Kasumi-1 (cell line): ENCODE results near the gene TF.

Source experiments
- DNase-seq, 2 experiments: peaks; one replicate each; lab custom pipeline; 2025; lab: John Stamatoyannopoulos, UW

TF gene

DNA sequence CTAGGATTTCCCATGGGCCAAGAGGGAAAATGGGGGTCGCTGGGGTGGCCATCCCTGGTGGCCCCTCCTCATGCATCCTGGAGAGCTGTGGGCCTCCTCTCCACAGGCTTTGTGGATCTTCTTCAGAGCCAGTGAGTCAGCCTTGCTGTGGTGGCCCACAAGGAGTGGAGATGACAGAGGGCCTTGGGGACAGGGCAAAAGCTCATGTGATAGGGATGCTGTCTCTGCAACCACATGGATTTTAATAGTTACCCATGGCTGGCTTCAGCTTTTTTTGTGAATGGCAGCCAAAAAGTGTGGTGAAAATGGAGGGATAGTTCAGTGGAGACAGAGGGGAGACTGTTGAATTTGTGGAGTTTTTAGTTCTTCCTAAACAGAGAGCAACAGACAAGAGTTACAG lies 1.2 kb downstream of the TF start:
- DNase-seq: no peak

DNA sequence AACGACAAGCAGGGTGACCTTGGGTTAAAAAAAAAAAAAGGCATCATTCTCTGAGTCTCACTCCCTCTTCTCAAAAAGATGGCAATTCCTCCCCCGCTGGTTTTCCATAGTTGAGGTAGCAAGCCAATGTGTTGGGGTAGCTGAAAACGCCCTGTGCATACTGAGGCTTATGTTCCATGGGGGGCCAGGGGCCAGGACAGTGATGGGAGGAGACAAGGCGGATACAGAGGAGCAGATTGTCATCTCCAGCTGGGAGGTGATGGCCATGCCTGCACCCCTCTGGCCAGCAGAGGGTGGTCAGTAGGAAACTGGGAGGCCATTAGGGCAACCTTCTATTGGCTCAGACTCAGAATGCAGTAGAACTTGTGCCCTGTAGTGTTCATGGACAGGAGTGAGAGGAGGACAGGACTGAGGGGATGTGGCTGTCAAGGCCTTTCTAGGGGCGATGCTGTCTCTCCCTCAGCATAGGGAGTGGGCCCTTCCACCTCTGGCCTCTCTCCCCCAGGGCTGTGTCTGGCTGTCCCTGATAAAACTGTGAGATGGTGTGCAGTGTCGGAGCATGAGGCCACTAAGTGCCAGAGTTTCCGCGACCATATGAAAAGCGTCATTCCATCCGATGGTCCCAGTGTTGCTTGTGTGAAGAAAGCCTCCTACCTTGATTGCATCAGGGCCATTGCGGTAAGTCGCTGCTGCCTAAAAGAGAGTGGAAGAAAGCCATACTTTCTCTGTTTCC lies 1.9 kb downstream of the TF start:
- no peak for DNase-seq

DNA sequence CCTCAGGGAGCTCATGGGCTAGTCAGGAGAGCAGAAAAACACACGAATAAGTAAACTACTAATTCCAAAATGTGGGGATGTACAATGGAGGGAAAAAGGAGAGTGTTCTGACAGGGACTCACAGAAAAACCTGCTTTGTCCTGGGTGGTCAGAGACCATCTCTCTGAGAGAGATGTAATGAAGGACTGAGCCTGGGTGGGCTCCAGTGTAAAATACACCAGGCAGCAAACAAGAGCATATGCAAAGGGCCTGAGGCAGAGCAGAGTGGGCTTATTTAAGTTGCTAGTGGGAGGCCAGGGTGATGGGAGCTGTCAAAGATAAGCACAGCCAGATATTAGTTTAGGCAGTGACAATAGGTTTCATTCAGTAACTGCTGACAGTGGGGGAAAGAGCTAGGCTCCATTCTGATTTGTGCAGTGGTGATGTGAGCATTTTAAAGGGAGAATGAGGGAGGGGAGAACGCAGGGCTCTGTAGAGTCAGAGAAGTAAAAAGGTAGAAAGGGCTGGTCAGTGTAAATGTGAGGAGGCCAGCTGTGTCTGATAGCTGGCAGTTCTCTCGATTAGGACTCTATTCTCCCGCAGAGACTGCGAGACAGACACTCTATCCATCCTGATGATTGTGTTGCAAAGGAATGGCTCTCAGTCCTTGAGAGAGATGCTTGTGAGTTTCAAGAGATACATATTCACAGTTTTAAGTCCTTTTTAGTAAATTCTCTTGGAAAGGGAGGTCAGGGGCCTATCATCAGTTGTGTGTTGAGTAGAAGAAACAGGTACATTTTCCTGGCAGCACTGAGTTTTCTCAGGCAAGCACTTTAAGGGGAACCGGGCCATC lies 3.5 kb downstream of the TF start:
- DNase-seq: no peak

DNA sequence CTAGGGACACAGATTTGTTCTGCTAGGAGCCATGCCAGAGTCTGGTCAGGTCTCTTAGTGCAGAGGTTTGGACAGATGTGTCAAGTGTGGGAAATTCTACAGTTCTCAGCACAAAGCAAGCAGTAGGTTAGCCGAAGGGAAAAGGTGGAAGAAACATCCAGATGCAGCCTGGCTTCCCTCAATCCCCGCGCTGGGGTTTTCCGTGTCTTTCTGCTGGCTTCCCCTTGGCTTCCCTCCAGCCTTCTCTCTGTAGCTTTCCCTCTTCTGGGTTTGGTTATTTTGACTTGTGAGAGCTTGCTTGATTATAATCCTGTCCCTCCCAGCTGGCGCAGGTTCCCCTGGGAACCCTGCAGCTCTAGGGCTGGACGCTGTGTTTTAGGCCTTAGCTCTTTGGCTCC lies 4.1 kb downstream of the TF start:
- no peak for DNase-seq

DNA sequence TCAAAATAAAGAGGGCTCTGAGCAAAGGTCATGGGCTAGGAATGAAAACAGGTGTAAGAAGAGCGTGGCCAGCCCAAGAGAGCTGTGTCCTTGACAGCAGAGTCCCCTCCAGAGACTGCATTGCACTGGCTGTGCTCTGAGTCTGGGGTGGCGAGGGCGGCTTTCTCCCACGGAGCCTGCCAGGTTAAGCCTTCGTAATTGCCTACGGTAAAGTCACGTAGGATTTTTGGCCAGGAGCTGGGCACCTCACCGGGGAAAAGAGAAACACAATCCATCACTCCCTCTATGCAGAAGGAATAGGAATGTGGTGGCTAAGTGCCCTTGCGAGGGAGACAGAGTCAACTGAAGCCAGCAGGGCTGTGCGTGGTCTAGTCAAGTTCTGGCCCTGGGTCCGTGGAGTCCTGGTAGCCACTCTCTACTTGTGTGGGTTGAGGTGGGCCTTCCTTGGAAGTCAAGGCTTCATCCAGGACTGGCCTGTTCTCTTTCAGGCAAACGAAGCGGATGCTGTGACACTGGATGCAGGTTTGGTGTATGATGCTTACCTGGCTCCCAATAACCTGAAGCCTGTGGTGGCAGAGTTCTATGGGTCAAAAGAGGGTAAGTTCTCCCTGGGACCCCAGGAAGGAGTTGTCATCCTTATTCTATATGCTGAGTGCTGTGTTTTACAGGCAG lies 7.0 kb downstream of the TF start:
- DNase-seq: no peak

DNA sequence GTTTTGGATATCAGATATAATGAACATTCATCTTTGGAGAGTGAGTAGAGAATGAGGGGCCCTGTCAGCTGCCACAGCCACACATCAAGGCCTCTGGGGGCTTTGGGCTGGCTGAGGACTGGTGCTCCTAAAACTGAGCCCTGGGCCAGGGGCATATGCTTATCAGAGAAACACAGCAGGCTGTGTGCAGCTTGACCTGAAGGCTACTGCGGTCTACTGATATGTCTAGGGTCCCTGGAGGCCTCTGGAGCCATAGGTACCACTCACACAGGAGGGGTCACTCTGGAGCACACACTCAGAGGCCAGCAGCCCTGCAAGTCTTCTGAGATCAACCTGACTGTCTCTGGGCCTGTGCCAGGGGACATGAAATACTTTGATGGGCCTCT lies 7.6 kb downstream of the TF start:
- no peak for DNase-seq

DNA sequence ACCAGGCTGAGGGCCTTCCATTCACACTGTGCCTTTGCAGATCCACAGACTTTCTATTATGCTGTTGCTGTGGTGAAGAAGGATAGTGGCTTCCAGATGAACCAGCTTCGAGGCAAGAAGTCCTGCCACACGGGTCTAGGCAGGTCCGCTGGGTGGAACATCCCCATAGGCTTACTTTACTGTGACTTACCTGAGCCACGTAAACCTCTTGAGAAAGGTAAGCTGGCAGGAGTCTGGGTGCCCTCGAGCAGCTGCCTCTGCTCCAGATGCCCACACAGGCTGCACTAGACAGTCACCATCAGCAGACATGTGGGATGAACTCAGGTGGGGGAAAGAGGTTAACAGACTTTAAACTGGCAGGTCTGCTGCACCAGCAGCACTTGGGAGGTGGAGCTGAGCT lies 8.3 kb downstream of the TF start:
- DNase-seq: no peak

DNA sequence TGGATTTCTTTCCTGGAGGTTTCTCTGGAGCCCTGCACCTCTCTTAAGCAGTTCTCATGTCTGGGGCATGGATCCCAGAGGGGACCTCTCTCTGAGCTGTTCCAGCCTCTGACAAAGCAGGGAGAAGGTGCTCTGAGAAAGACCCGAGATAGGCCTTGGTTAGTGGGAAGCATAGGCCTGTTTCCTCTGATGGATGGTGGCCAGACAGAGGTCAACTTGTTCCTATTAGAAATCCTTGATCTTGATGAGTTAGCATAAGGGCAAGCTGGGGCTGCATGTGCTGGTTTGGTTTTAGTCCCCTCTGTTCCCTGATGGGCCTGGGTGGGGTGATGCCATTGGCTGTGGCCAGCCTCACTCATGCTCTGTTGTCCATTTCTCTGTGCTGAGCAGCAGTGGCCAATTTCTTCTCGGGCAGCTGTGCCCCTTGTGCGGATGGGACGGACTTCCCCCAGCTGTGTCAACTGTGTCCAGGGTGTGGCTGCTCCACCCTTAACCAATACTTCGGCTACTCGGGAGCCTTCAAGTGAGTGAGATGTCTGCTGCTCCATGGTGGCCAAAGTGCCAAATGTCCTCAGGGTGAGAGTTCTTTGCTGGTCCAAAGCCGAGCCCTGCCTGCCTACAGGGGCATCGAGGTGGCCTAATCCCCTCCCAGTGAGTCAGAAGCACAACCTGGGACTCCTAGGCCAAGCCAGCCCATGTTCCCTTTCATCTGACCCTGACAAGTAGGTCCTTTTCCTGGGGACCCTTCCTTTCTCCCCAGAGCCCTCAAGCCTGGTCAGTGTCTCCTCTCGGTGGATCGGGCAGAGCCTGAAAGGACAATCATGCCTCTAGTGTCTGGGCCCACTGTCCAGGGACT lies 9.0 kb downstream of the TF start:
- no peak for DNase-seq

DNA sequence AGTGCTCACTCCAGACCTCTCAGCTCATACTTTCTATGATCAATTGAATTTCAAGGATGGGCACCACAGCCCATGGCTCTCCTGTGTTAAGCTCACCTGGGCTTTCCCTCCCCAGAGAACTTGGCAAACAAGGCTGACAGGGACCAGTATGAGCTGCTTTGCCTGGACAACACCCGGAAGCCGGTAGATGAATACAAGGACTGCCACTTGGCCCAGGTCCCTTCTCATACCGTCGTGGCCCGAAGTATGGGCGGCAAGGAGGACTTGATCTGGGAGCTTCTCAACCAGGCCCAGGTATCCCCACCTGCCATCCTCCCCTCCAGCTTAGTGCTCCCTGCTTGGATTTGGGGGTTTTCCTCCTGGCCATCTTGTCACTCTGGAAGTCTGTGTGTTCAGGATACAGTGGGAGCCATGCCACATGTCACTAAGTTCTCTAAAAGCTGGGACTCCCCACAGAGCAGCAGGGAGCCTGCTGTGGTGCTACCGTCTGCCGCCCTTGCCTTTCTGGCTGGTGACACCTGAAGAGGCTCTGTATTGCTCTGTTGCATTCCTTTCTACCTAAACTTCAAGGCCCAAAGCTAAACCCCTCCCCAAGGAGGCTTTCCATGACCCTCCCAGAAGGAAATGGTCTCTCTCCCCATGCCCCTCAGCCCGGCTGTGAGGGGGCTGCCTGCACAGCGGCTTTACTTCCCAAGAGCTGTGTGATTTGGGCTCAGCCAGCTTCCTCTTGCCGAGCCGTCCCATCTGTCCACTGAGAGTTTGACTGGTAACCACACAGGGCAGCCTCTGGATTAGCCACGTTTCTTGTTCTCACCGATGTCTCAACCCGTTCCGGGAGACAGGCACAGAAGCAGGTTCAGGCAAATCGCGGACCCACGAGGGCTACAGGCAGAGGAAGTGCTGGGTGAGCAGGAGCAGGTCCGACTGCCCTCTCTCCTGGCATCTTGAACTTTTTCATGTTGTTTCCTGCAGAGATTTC lies 10.8 kb downstream of the TF start:
- no peak for DNase-seq

DNA sequence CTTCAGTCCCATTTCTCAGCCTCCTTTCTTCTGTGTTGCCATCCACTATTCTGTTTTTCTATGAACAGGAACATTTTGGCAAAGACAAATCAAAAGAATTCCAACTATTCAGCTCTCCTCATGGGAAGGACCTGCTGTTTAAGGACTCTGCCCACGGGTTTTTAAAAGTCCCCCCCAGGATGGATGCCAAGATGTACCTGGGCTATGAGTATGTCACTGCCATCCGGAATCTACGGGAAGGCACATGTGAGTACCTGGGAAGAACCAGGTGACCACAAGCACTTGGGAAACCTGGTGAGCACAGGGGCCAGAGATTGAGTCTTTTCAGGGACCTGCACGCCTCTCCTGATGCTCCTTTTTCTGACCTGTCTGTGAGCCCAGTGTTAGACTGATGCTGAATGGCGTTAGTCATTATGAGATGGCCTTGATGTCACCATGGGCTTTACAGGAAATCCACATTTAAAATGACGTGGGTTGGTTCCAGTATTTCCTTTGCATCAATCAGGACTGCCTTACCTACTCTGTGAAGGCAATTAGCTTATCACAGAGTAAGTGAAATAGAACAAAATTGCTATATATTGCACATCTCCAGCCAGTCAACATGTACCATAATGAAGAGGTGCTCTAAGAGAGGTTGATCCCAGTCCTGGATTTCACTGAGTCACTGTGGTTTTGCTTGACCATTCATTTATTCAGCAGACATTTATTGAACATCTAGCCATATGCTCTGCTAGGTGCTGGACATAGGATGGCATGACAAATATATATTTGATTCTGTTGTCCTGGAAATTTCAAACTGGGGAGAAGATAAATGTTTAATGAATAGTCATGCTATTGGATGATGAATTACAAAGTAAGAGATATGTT lies 11.7 kb downstream of the TF start:
- no peak for DNase-seq

DNA sequence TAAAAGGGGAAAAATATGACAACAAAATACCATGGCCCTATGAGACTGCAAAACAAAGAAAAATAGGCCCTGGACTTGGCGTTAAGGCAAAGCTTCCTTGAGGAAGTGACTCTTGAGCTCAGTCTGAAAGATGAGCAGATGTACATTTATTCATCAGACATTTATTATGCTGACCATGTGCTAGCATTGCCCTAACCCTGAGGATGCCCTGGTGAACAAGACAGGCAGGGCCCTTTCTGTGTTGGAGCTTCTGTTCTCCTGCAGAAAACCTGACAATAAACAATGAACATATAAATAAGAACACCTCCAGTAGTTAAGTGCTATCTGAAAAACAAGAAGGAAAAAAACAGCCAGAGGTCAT lies 12.4 kb downstream of the TF start:
- no peak for DNase-seq

DNA sequence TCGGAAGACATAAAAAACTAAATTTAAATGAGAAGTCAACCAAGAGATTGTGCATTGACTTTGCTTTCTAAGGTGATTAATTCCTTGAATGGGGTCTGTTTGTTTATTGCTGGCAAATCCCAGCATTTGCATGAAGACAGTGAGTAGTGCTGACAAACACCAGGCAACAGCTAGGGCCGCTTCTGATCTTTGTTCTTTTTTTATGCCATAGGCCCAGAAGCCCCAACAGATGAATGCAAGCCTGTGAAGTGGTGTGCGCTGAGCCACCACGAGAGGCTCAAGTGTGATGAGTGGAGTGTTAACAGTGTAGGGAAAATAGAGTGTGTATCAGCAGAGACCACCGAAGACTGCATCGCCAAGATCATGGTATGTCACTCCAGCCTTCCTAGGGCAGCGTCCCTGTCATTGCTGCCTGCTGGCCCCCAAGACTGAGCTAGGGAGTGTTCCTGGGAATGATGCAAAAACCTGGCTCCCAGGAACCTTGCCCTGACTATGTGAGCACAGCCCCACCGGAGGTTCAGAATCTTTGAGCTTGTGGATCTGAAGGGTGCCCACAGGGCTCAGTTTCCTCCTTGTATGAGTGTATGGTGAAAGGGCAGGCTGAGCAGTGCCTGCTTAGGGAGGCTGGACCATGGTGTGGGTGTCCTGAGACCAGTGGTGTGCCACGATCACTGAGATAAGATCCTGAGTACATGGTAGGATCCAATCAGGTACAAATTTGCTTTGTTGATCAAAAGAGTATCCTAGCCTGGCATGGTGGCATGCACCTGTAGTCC lies 13.0 kb downstream of the TF start:
- no peak for DNase-seq

DNA sequence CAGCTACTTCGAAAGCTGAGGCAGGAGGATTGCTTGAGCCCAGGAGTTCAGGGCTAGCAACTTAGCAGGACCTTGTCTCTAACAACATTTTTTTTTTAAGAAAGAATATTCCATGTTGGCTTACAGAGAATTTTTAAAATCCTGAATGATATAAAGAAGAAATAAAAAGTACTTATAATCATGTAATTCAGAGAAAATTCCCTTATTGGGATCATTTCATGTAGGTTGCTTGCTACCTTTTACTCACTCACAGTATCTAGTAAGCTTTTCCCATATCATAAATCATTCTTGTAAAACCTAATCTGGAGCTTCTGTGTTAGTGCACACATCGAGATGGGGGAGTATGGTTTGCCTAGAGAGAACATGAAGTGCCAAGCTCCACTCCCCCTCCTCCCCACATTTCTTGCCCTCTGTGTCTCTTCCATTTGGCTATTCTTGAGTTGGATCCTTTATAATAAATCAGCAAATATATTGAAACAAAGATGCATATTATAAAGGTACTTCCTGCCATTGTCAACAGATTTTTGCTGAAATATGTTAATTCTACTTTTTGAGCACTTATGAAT lies 13.6 kb downstream of the TF start:
- no peak for DNase-seq

DNA sequence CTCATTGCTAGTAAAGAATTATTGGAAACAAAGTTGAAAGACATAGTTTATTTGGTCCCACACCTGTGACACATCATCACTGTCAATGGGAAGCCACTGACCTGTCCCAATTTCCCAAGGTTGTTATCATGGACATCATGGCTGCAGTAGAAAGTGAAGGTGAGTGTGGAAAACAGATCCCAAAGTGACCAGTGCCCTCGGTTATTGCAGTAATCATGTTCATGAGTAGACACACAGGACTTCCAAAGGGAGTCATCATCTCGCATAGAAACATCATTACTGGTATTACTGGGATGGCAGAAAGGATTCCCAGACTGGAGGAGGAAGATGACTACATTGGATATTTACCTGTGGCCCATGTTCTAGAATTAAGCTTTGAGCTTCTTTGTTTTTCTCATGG lies 14.7 kb downstream of the TF start:
- no peak for DNase-seq

DNA sequence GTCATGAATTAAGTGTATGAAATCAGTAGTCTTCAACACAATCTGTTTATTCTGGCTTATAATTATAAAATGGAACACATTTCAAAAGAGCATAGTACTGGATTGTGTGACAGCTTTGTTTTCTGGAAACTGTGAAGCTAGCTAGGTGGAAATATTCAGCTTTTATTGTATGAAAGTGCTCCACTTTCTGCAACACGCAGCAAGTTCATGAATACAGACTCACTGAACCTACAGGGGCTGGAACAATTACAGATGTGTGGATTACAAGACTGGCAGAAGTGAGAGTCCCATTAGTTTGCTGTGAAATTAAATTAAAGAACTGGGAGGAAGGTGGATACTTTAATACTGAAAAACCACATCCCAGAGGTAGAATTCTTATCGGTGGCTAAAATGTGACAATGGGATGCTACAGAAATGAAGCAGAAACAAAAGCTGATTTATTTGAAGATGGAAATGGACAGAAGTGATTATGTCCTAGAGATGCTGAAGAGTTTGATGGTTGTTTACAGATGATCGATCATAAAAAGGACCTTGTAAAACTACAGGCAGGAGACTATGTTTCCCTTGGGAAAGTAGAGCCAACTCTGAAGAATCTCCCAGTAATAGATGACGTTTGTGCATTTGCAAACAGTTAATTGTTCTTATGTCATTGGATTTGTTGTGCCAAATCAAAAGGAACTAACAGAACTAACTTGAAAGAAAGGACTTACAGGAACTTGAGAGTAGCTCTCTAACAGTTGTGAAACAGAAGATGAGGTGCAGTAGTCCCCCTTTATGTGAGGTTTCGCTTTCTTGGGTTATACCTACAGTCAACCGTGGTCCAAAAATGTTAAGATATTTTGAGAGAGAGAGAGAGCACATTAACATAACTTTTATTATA lies 15.7 kb downstream of the TF start:
- no peak for DNase-seq

DNA sequence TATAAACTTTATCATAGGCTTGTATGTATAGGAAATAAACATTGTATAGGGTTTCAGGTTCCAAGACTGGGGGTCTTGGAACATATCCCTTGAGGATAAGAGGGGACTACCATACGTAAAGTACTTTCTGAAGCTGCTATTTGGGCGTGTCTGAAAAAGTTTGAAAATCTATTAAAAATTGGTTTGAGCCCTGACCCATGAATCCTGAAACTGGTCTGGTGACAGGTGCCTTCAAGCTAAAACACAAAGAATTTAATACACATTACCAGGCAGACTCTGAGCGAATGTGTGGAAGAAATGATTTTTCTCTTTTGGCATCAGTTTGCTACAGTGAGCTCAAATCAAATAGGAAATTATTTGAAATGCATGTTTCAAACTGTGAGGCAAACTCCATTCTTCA lies 16.3 kb downstream of the TF start:
- DNase-seq: no peak

DNA sequence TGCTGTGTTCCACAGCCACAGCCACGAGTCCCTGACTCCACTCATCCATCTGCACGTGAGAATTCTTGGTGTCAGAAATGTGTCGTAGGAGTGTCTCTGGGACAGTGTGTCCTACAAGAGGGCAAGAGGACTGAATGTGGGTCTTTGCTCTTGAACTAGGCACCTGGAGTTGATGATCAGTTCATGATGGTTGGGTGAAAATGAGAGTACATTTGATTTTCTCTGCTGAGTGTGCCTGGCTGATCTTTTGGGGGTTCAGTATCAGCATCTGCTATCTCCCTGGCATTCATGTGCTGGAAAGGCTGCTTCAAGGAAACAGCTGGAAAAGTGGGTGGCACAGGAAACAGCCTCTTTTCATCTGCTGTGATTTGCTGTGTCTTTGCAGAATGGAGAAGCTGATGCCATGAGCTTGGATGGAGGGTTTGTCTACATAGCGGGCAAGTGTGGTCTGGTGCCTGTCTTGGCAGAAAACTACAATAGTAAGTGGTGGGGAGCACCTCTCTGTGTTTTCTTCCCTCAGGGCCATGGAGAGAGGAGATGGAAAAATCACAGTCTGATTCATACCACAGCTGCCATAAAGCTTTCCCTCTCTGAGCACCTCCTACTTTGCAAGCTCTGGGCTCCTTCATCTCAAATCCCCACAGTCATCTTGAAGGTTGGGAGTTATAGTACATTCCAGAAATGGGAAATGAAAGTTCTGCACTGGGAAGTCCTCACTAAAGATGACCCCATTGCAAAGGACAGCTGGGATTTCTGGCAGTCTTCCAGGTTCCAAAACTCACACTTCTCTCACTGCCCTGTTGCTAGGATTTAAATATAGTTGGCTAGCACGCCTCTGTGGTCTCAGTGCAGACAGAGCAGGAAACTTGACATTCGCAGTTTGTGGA lies 17.8 kb downstream of the TF start:
- no peak for DNase-seq
